GM19467 (cell line): ENCODE data around the gene DSTYK.
"Not testable (repeated sequence)": the region's sequence is repeated elsewhere in the genome, so short reads cannot be mapped to it uniquely, and the experiment has no call there.

Source experiments
- ATAC-seq: cut with Tn5 transposase; IDR thresholded peaks from one replicate; pipeline ENCODE4 v1.9.1; 2021; ENCODE audit warnings: mild to moderate bottlenecking, moderate library complexity; ENCODE audit not compliant: unreplicated experiment

Gene DSTYK

GRCh38 chr1:205217418-205217817 lies 5.9 kb upstream of the DSTYK start:
- no peak for ATAC-seq

DNA sequence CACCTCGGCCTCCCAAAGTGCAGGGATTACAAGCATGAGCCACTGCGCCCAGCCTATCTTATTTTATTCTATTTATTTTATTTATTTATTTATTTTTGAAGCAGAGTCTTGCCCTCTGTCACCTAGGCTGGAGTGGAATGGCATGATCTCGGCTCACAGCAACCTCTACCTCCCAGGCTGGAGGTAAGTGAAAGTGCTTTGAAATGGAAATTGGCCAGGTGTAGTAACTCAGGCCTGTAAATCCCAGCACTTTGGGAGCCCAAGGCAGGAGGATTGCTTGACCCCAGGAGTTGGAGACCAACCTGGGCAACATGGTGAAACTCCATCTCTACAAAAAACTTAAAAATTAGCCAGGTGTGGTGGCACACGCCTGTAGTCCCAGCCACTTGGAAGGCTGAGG lies 5.1 kb upstream of the DSTYK start:
- ATAC-seq = no peak

GRCh38 chr1:205214756-205215155 lies 3.3 kb upstream of the DSTYK start:
- ATAC-seq = no peak

DNA sequence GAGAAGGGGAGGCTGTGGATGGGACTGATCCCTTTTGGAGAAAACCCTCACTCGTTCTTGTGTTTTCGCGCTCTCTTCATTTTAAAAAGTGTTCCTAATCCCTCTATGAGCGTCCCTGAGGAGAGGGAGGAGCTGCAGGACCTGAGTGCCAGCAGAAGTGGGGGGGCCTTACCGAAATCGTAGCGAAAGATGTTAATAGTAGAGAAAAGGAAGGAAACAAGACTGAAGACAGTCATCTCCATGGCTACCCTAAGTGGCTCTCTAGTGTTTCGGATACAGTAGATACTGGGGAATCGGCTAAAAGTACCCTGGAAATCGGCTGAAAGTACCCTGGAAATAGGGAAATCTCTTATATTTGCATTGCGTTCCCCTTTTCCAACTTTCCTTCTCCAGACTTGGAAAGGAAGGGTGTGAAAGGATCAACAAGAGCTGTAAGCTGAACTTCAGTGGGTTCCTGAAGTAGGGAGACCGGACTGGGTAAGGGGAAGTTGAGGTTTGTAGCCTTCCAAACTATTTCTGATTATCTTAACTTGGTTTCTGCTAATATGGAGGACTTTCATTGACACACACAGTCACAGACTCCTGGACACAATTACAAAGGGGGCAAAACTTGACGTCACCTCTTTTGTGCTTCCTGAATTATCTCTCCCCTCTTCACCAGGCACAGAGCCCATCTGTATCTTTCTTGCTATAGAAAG lies 486 bp upstream of the DSTYK start:
- ATAC-seq = no peak

GRCh38 chr1:205210756-205211168 lies 740 bp downstream of the DSTYK start:
- ATAC-seq = peak; percentile 18

- no peak for ATAC-seq
Observed at GRCh38 chr1:205208811-205209210, 2.7 kb downstream of the DSTYK start.

GRCh38 chr1:205205055-205205454 lies 6.4 kb downstream of the DSTYK start:
- no peak for ATAC-seq

DNA sequence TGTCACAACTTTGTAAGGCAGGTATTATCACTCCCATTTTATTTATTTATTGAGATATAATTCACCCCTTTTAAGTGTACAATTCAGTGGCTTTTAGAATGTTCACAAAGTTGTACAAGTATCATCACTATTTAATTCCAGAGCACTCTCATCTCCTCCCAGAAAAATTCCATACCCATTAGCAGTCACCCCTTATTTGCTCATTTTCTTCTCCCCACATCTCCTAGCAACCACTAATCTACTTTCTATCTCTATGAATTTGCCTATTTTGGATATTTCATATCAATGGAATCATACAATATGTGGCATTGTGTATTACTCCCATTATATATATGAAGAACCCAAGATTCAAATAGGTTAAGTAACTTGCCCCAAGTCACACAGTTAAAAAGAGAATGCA lies 7.0 kb downstream of the DSTYK start:
- no peak for ATAC-seq

- ATAC-seq = no peak
Observed at GRCh38 chr1:205199931-205200299, 11.6 kb downstream of the DSTYK start.

GRCh38 chr1:205199090-205199930 lies 12.2 kb downstream of the DSTYK start:
- ATAC-seq = no peak

DNA sequence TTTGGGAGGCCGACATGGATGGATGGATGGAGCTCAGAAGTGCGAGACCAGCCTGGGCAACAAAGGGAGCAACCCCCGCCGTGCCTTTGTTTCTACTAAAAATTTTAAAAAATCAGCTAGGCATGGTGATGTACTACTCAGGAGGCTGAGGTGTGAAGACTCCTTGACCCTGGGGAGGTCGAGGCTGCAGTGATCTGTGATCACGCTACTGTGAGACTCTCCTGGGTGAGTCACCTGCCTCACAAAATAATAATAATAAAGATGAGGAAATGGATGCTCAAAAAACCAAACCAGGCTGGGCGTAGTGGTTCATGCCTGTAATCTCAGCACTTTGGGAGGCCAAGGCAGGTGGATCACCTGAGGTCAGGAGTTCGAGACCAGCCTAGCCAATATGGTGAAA lies 19.2 kb downstream of the DSTYK start:
- ATAC-seq = no peak

DNA sequence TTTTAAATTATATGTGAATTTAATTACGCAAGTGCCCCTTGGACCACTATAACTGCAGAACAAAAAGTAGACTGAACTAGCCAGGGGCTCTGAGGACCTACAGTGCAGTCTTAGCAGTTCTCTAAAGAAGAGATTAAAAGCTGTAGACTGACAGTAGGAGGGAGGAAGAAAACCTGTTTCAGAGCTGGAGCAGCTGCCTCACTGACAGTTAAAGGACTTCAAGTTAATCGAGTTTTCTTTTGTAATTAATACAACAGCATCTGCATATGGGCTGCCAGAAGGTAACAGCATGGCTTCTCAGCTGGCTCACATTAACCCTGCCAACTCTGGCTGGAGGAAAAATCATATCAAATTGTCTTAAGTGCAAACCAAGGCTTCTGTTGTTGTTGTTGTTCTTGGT lies 19.9 kb downstream of the DSTYK start:
- ATAC-seq = no peak

GRCh38 chr1:205190845-205191577 lies 20.5 kb downstream of the DSTYK start:
- no peak for ATAC-seq

DNA sequence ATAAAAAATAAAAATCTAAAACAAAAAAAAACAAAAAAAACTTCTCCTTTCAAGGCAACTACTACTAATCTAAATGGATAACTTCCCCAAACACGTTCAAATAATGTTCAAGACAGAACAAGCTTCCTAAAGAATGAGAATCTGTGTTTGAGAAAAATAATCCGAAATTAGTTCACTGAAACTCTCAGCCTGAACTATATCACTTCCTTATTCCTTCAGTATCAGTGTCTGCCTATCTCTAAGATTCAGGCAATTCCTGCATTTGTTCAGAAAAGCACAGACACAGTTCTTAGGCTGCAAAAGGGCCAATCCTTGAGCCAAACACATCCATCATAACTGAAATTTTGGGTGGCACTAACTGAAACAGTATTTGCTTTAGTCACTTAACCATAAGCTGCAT lies 22.4 kb downstream of the DSTYK start:
- ATAC-seq = no peak

DNA sequence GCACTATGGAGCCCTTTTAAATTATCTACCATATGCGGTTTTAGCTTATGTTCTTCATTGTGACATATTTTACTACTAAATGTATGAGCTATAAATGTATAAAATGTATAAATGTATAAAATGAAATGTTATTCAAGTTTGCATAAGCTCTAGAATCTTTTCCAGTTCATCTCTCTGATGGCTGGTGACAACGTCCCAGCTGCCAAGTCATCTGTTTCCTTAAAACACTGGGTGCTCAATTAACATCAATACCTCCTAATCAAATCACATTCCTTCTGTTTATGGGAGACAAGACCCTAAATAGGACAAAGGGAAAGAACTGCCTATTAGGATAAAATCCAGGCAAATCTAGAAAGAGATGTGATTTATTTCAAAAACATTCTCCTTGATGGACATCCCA lies 22.9 kb downstream of the DSTYK start:
- ATAC-seq = no peak

- ATAC-seq = no peak
Observed at GRCh38 chr1:205188098-205188497, 23.4 kb downstream of the DSTYK start.

DNA sequence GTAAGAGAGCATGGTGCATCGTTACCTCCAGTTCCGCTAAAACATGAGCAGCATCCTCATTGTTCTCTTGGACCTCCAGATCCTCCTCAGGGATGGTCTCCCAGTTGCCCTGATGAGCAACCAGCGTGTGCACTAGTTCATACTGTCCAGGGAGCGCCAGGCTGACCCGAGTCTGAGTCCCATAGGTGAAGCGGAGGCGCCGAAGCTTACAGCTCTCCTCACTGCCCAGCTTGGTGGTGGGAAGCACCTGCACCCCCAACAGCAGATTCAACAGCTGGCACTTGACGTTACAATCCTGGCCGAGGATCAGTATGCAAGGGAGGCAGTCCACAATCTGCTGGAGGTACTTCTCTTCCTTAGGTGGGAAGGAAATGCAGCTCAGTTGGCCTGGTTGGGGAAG lies 24.1 kb downstream of the DSTYK start:
- ATAC-seq = no peak

GRCh38 chr1:205186191-205186590 lies 25.3 kb downstream of the DSTYK start:
- ATAC-seq = no peak

GRCh38 chr1:205183676-205184335 lies 27.7 kb downstream of the DSTYK start:
- ATAC-seq = no peak

DNA sequence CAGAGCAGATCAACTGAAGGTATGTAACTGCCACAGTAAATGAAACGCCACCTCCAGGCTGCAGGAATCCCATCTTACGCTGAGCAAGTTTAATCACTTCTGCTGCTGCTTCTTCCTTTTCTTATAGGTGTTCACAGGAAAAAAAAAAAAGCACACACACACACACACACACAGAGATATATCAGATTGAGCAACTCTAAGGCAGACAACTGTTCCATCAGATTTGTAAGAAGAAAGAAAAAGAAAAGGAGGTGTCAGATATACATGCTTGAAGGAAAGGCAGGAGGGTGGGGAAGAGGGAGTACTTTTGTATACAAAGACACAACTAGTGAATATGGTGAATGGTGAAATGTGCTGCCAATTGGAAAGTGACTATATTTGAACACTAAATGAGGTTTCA lies 28.6 kb downstream of the DSTYK start:
- no peak for ATAC-seq

DNA sequence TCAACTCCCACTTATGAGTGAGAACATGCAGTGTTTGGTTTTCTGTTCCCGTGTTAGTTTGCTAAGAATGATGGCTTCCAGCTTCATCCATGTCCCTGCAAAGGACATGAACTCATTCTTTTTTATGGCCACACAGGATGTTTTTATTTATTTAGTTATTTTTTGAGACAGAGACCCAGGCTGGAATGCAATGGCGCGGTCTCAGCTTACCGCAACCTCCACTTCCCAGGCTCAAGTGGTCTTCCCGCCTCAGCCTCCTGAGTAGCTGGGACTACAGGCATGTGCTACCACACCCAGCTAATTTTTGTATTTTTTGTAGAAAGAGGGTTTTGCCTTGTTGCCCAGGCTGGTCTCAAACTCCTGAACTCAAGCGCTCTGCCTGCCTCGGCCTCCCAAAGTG lies 31.2 kb downstream of the DSTYK start:
- not testable (repeated sequence) for ATAC-seq
